Stimulated activated CD8-positive, alpha-beta memory T cell treated with anti-CD3 and anti-CD28 coated beads, Interleukin-4, amount 100 ng/mL, for 48 hours (primary cell): ENCODE results near the gene POU6F2.
"Not testable (repeated sequence)": the region's sequence is repeated elsewhere in the genome, so short reads cannot be mapped to it uniquely, and the experiment has no call there.

ENCODE experiments used
- DNase-seq: peaks from one replicate; pipeline ENCODE4 v3.0.0-alpha.2; 2020

The POU6F2 gene, protein sequence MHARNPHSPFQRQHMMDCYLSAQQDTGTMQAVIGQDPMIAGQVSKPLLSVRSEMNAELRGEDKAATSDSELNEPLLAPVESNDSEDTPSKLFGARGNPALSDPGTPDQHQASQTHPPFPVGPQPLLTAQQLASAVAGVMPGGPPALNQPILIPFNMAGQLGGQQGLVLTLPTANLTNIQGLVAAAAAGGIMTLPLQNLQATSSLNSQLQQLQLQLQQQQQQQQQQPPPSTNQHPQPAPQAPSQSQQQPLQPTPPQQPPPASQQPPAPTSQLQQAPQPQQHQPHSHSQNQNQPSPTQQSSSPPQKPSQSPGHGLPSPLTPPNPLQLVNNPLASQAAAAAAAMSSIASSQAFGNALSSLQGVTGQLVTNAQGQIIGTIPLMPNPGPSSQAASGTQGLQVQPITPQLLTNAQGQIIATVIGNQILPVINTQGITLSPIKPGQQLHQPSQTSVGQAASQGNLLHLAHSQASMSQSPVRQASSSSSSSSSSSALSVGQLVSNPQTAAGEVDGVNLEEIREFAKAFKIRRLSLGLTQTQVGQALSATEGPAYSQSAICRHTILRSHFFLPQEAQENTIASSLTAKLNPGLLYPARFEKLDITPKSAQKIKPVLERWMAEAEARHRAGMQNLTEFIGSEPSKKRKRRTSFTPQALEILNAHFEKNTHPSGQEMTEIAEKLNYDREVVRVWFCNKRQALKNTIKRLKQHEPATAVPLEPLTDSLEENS

DNA sequence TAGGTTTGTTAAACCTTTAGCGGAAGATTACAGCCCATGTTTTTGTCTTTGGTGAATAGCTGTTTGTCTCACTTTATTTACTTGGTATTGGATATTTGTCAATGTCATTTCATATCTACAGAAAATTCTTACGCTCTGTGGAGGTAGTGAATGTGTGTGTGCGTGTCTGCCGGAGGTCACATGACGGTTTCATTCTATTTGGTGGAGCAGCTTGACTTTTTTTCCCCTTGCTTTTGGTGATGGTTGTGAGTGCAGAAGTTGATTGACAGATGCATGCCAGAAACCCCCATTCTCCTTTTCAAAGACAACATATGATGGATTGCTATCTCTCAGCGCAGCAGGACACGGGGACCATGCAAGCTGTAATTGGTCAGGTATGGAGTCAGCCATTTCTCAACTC is at the start of gene POU6F2:
Gene POU6F2 (plus strand): TSS at position 225 of the 400 bp plus-strand sequence. CDS start 45 bp downstream, at position 270.
- no peak for DNase-seq

- no peak for DNase-seq
These were observed 49.2 kb upstream of the POU6F2 start for GRCh38 chr7:38928506-38928905.

GRCh38 chr7:38929460-38930171 is 48.1 kb upstream of the POU6F2 start:
- no peak for DNase-seq

GRCh38 chr7:38932509-38933168 is 45.1 kb upstream of the POU6F2 start:
- DNase-seq, result peak; percentile 79

DNA sequence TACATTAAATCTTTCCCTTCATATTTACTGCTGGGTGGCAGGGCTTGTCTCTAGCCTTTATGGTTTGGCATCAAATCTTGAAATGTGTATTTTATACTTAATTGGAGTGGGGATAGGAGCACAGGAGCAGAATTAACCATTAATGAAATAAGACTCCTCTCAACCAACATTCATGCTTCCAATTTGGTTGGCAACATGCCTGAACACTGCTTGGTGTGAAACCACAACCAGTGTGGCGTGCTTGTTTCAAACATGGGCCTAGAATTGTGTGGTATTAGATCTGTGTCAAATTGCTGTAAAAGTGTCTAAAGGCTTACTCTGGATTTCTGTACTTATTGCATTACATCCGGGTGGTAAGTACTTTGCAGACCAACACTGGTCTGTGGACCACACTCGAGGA is 43.7 kb upstream of the POU6F2 start:
- DNase-seq, result no peak

GRCh38 chr7:38934536-38934935 is 43.2 kb upstream of the POU6F2 start:
- DNase-seq, result no peak

GRCh38 chr7:38936641-38937040 is 41.1 kb upstream of the POU6F2 start:
- no peak for DNase-seq

- DNase-seq, result no peak
These were observed 39.7 kb upstream of the POU6F2 start for GRCh38 chr7:38938001-38938485.

- DNase-seq, result no peak
These were observed 39.1 kb upstream of the POU6F2 start for GRCh38 chr7:38938589-38938988.

DNA sequence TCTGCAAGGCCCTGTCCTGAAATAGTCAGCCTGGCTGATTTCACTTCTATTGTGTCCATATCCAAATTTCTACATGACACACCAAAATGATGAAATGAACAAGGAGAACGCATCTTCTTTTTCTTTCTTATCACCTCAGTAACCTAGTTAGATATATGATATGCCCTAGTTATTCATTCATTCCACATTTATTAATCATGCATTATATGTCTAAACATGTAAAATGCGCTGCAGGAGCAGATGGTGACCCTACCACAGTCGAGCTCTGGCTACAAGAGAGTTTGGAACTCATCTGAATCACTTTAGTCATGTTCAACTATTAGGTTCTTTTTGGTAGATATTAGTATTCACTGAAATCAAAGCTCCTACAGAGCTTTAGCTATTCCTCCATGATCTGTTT is 36.9 kb upstream of the POU6F2 start:
- DNase-seq, result no peak

DNA sequence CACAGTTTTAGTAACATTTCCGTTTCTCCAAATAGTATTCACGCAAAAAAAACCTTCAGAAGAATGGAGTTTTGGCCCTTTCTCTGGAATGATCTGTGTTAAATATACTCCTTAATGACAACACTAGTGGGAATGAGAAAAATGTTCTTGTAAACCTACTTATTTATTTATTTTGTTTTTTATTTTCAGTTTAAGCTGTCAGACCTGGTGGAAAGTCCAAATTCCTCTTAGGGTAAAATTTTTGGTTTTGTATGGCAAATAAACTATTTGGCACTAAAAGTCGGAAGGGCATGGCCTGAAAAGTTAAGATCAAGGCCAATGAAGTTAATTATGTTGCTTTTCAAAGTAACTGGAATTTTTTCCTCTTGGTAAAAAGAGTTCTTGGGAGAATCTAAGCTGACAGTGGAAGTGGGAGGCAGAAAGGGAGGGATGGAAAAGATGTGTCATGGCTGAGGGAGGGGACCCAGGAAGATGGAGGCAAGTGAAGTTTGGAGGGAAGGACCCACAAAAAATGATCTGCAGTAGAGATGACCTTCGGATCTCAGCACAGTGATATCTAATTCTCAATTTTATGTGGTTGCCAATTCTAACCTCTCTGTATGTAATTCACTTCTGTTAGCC is 35.2 kb upstream of the POU6F2 start:
- DNase-seq, result no peak

GRCh38 chr7:38947541-38947940 is 30.2 kb upstream of the POU6F2 start:
- not testable (repeated sequence) for DNase-seq

- no peak for DNase-seq
These were observed 27.4 kb upstream of the POU6F2 start for GRCh38 chr7:38950309-38950708.

DNA sequence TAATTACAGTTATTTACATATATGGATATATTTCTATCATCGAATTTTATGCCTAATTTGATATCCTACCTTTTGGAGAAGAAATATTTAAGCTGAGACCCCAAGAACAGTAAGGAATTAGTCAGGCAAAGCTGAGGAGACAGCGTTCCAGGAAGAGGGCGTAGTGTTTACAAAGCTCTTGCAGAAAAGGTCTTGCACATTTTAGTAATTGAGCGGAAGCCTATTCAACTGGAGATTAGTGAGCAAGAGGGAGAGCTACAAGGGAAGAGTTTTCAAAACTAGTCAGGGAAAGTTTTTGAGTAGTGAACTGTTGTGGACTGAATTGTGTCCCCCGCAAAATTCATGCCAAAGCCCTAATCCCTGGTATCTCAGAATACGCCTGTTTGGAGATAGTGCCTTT is 26.5 kb upstream of the POU6F2 start:
- no peak for DNase-seq

- no peak for DNase-seq
These were observed 24.5 kb upstream of the POU6F2 start for GRCh38 chr7:38953227-38953626.

GRCh38 chr7:38953971-38954370 is 23.7 kb upstream of the POU6F2 start:
- DNase-seq, result no peak

GRCh38 chr7:38955892-38956291 is 21.8 kb upstream of the POU6F2 start:
- no peak for DNase-seq

- DNase-seq, result no peak
These were observed 15.7 kb upstream of the POU6F2 start for GRCh38 chr7:38962028-38962427.

DNA sequence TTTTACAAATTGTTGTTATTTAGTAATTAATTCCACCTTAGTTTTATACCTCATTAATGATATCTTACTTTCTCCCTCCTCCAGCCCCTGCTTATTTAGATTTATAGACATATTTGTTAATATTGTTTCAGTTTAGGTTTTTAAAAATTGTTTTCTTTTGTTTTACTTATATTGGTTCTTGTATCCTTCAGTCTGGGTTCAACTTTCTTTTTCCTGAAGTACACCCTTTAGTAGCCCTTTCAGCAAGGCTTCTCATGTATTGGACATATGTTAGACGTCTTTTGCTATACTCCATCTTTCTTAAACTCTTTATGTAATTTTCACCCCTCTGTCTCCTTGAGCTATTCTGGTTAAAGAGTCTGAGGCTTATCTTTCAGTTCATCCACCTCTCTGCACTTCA is 12.8 kb upstream of the POU6F2 start:
- DNase-seq, result no peak

GRCh38 chr7:38973760-38974159 is 3.9 kb upstream of the POU6F2 start:
- DNase-seq, result no peak

DNA sequence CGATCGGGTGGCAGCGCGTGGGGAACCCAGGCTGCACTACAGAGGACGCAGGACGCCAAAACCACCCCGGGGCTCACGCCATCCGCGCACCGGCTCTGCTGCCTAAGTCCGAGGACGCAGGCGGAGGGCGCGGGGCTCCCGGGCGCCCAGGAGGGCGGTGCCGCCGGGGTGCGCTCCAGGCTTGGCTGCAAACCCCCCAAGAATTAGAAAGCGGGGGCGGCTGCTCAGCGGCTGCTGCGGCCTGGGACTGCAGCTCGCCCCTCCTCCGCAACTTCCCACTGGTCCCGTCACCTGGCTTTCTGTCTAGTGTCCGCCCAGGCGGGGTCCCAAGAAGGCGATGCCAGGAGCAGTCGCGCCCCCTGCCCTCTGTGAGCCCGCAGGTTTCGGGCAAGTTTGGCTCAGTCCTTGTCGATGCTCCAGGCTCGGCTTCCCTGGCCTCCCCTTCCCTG is 1.7 kb upstream of the POU6F2 start:
- no peak for DNase-seq

DNA sequence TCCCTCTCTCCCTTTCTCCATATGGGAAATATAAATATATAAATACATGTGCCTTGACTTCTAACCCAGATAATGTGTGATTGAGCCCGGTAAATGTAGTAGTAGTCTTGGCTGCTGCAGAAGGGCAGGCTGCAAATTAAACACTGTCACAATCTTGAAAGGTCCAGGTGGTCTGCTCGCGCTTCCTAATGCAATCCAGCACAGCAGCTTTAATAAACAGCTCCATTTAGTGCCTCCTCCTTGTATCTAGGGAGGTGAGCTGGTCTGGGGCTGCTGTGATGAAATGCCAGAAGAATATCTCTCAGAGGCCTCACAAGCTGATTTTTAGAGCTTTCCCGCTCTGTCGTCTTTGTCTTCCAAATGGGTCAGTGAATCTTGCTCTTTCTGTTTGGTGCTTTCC is 782 bp downstream of the POU6F2 start:
- no peak for DNase-seq
